Activated CD8-positive, alpha-beta memory T cell treated with anti-CD3 and anti-CD28 coated beads, Interleukin-2, amount 50 U/mL, for 48 hours (primary cell): Measurements from ENCODE around the gene IDI2.
"Not testable (repeated sequence)": the region's sequence is repeated elsewhere in the genome, so short reads cannot be mapped to it uniquely, and the experiment has no call there.

Source experiments
- DNase-seq: peaks from one replicate; pipeline ENCODE4 v3.0.0-alpha.2; 2020

IDI2 gene

GRCh38 chr10:1045415-1045814 is 19.8 kb upstream of the IDI2 start:
- no peak for DNase-seq

GRCh38 chr10:1044964-1045363 is 19.3 kb upstream of the IDI2 start:
- no peak for DNase-seq

GRCh38 chr10:1044146-1044545 is 18.5 kb upstream of the IDI2 start:
- no peak for DNase-seq

DNA sequence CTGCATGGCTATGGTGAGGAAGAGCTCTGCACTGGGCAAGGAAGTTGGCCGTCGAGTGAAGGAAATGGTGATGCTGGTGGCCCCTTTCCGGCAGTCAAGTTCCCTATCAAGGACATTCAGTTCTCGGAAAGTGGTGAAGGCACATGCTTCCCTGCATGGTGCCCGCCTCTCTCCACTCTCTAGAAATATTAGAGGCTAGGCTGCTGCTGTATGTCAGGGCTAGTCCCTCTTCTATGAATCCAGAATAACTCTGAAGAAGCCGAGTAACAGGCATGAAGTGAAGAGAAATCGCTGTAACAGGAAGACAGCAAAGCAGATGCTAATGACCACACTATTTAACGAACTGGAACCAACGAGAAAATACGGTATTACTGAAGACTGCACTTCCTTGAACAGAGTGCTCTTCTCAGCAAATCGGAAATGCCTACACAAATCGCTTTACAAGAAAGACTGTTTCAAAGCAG is 17.9 kb upstream of the IDI2 start:
- no peak for DNase-seq

DNA sequence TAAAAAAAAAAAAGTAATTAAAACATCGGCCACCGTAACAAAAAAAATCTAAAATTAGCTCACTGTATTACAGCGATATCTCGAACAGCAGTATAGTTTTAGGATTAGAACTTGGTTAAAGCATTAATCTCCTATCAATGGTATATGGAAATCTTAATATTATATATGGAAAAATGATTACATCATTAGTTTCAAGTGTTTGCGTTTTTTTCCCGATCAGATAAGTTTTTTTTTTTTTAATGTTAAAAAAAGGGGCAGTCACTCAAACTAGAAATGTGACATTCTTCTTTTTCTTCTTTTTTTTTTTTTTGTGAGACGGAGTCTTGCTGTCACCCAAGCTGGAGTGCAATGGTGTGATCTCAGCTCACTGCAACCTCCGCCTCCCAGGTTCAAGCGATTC is 15.9 kb upstream of the IDI2 start:
- DNase-seq = no peak

DNA sequence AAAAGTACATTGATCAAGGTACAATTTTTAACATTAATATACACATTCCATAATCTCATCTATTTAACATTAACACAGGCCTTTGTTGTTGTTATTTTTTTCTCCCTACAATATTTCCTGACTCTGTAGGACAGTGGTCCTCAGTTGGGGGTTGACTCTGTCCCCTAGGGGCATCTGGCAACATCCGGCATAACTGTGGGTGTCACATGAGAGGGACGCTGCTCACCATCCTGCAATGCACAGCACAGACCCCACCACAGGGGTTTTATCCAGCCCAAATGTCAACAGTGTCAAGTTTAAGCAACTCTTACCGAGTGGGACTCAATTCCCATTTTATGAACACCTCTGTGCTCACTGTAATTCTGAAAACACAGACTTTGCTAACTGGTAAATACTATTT is 14.5 kb upstream of the IDI2 start:
- DNase-seq = no peak

- not testable (repeated sequence) for DNase-seq
Measured at GRCh38 chr10:1038769-1039168, 13.1 kb upstream of the IDI2 start.

DNA sequence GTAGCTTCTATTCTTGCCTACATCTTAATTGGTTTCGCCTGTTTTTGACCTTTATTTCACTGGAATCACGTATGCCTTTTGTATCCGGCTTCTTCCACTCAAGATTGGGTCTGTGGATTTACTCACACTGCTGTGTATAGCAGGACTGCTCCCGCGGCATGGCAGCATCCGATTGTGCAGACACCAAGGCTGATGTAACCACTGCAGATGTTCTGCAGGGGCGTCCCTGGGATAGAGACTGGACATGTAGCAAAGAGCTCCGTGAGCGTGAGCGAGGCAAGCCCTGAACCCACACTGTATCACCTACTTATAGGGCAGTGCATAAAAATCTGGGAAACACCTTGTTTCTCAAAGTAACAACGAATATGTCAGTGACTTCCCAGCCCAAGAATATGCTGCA is 11.4 kb upstream of the IDI2 start:
- no peak for DNase-seq

GRCh38 chr10:1036341-1036791 is 10.7 kb upstream of the IDI2 start:
- DNase-seq = no peak

- DNase-seq = no peak
Measured at GRCh38 chr10:1035201-1035600, 9.5 kb upstream of the IDI2 start.

DNA sequence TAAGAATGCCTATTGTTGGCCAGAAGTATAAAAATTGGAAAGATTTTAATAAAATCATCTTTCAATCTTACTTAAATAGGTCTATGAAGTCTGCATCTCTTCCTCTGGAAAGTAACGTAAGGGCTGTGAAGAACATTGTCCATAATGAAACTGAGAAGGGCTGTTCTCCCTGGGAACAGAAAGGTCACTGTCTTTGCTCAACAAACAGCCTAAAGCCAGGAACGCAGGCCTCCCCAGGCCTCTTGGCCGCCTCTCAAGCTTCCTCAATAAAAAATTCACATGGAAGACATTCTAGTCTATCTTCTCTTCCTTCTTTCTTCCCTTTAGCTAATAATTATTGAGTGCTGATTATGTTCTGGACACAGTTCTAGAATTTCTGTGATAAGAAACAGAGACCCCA is 9.1 kb upstream of the IDI2 start:
- DNase-seq = no peak

GRCh38 chr10:1033601-1034000 is 7.9 kb upstream of the IDI2 start:
- DNase-seq = no peak

DNA sequence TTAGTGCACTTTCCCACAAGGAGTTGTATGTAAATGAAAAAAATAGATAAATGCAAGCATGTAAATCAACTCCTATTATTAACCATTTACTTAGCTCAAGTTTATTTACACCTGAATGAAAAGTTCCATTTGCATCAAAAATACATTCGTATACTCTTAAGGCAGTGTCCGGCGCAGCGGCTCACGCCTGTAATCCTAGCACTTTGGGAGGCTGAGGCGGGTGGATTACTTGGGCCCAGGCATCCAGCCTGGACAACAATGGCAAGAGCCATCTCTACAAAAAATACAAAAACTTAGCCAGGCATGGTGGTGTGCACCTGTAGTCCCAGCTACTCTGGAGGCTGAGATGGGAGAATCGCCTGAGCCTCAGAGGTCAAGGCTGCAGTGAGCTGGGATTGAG is 4.2 kb upstream of the IDI2 start:
- no peak for DNase-seq

- no peak for DNase-seq
Measured at GRCh38 chr10:1026578-1026977, 919 bp upstream of the IDI2 start.

DNA sequence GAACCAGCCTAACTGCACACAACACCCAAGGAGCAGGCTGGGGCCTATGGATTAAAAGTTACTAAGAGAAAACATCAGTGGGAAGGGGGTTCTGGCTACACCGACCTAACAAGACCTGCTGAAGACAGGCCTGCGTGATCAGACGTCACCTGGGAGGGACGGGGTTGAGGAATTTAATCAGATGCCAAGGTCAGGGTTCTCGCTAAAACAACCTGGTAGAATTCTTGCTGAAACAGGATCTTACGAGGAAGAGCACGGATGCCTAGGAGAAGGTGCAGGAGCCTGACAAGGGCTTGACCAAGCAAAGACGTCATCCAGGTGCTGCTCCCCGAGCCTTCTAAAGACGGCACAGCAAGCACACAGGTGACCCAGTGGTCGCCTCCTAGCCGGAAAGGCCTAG is 1.6 kb downstream of the IDI2 start:
- DNase-seq = no peak

- DNase-seq = no peak
Measured at GRCh38 chr10:1022413-1022812, 3.2 kb downstream of the IDI2 start.

GRCh38 chr10:1020958-1021357 is 4.7 kb downstream of the IDI2 start:
- no peak for DNase-seq

DNA sequence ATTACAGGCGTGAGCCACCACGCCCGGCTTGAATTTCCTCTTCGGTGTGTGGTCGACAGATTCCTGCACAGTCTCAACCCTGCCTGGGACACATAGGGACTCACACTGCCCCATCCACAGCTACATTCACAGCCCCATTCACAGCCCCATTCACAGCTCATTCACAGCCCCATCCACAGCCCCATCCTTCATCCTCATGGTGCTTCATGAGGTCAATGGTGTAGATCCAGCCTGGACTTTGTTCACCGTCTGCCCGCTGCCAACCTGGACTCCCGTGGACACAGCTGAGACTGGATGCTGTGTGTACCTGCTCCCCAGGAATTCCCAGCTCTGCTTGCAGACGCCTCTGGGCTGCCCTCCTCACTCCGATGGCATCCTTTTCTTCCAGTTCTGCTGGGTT is 5.2 kb downstream of the IDI2 start:
- no peak for DNase-seq

GRCh38 chr10:1019362-1019761 is 6.3 kb downstream of the IDI2 start:
- no peak for DNase-seq

- DNase-seq = no peak
Measured at GRCh38 chr10:1015688-1016087, 10.0 kb downstream of the IDI2 start.

DNA sequence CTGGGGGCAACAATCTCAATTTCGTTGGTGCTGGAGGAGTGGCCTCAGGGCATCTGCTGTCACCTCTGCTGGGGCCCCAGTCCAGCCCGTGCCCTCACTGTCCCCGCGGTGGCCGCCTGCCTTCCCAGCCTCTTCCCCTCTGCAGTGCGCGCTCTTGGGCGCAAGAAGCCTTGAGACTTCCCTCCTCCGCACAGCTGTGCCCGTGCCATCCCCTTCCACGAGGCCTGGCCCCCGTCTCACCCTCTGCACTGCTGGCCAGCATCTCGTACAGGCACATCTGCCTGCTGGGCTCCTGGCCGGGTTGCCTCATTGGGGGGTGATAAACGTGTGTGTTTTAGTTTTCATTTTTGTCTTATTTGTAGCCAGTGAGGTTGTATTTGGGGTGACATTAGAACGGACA is 14.0 kb downstream of the IDI2 start:
- DNase-seq = no peak

- no peak for DNase-seq
Measured at GRCh38 chr10:1010703-1011102, 15.0 kb downstream of the IDI2 start.

DNA sequence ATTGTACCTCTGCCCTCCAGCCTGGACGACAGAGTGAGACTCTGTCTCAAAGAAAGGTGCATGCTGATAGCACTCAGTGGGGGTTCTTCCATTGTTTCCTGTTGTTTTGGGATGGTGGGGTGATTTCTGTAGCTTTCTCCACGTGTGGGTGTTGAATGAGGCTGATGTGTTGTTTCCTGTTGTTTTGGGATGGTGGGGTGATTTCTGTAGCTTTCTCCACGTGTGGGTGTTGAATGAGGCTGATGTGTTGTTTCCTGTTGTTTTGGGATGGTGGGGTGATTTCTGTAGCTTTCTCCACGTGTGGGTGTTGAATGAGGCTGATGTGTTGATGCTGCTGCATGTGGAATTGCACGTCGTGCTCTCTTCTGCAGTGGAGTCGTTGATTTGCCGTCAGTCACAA is 15.7 kb downstream of the IDI2 start:
- not testable (repeated sequence) for DNase-seq

DNA sequence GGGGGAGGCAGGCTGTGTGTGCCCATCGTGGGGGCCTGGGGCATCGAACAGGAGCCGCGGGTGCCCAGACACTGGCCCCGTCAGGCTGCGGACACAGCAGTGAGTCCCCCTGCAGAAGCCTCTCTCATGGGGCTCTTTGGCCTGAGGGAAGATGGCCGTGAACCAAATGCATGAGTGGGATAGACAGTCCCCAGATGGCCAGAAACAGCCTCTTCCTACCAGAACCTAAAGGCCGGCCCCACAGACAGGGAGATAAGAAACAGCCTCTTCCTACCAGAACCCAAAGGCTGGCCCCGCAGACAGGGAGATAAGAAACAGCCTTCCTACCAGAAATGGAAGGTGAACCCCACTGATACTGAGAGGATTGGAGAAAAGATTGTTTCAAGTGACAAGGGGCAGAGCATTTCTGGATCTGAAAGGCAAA is 16.6 kb downstream of the IDI2 start:
- no peak for DNase-seq

GRCh38 chr10:1007583-1007982 is 18.1 kb downstream of the IDI2 start:
- no peak for DNase-seq

DNA sequence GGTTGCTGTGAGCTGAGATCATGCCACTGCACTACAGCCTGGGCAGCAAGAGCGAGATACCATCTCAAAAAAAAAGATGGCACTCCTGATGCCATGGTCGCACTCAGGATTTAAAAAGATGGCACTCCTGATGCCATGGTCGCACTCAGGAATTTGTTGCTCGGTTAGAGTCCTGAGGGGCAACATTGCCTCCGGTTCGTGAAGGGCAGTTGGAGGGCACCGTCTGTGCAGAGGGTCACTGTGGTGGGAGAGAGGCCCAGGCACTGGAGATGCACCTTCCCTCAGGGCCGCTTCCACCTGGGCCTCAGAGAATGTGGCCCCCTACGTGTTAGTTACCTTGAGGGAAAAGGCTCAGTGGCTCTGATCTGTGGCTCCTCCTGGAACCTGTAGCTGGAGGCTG is 19.1 kb downstream of the IDI2 start:
- no peak for DNase-seq
